GM18873 (cell line): ENCODE measurements around the gene TTLL8.

Source experiments
- ATAC-seq: cut with Tn5 transposase; IDR thresholded peaks from one replicate; pipeline ENCODE4 v1.9.1; 2021; ENCODE audit warnings: mild to moderate bottlenecking, moderate library complexity, moderate number of reproducible peaks; ENCODE audit not compliant: unreplicated experiment, low FRiP score

Gene TTLL8

GRCh38 chr22:50063589-50064393 is 5.7 kb upstream of the TTLL8 start:
- no peak for ATAC-seq

GRCh38 chr22:50062509-50063135 is 4.5 kb upstream of the TTLL8 start:
- no peak for ATAC-seq

- ATAC-seq: no peak
Observed at GRCh38 chr22:50061824-50062355, 3.8 kb upstream of the TTLL8 start.

GRCh38 chr22:50061141-50061823 is 3.2 kb upstream of the TTLL8 start:
- ATAC-seq: no peak

- ATAC-seq: no peak
Observed at GRCh38 chr22:50060441-50061140, 2.5 kb upstream of the TTLL8 start.

GRCh38 chr22:50059881-50060262 is 1.8 kb upstream of the TTLL8 start:
- no peak for ATAC-seq

- ATAC-seq: no peak
Observed at GRCh38 chr22:50058906-50059880, 1.1 kb upstream of the TTLL8 start.

GRCh38 chr22:50057278-50058060 is 629 bp downstream of the TTLL8 start:
- ATAC-seq: no peak

- no peak for ATAC-seq
Observed at GRCh38 chr22:50056214-50056972, 1.7 kb downstream of the TTLL8 start.

GRCh38 chr22:50053861-50054260 is 4.2 kb downstream of the TTLL8 start:
- no peak for ATAC-seq

GRCh38 chr22:50051930-50052329 is 6.2 kb downstream of the TTLL8 start:
- no peak for ATAC-seq

- no peak for ATAC-seq
Observed at GRCh38 chr22:50049299-50050195, 8.6 kb downstream of the TTLL8 start.

GRCh38 chr22:50048836-50049235 is 9.3 kb downstream of the TTLL8 start:
- ATAC-seq: no peak

- no peak for ATAC-seq
Observed at GRCh38 chr22:50048061-50048765, 9.9 kb downstream of the TTLL8 start.

- ATAC-seq: no peak
Observed at GRCh38 chr22:50047346-50047745, 10.8 kb downstream of the TTLL8 start.

- no peak for ATAC-seq
Observed at GRCh38 chr22:50046481-50047245, 11.4 kb downstream of the TTLL8 start.
